ENCODE results near the gene LHCGR.

Gene LHCGR

DNA sequence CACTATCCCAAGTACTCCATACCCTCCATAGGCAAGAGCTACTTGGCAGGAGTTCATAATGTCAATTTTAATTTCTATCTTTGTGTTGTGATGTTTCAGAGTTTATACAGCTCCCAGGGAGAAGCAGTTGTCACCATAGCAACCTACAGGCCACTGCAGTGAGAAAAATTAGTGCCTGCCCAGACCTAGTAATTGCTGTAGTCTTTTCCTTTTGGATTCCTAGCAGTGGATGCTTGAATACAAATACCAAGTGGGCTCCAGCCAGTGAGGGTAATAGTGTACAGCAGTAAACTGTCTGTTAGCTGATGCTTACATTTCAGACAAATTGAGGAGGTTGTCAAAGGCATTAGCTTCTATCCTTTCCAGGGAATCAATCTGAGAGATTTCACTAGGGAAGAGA lies 26.7 kb downstream of the LHCGR start:
- no peak for DNase-seq (ENCODE audit: low read depth)
- TF ChIP-seq, protein P1, sequence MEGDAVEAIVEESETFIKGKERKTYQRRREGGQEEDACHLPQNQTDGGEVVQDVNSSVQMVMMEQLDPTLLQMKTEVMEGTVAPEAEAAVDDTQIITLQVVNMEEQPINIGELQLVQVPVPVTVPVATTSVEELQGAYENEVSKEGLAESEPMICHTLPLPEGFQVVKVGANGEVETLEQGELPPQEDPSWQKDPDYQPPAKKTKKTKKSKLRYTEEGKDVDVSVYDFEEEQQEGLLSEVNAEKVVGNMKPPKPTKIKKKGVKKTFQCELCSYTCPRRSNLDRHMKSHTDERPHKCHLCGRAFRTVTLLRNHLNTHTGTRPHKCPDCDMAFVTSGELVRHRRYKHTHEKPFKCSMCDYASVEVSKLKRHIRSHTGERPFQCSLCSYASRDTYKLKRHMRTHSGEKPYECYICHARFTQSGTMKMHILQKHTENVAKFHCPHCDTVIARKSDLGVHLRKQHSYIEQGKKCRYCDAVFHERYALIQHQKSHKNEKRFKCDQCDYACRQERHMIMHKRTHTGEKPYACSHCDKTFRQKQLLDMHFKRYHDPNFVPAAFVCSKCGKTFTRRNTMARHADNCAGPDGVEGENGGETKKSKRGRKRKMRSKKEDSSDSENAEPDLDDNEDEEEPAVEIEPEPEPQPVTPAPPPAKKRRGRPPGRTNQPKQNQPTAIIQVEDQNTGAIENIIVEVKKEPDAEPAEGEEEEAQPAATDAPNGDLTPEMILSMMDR (IDR thresholded peaks at IDR 0.05; ENCODE audit: low read length, missing control alignments), result no peak

DNA sequence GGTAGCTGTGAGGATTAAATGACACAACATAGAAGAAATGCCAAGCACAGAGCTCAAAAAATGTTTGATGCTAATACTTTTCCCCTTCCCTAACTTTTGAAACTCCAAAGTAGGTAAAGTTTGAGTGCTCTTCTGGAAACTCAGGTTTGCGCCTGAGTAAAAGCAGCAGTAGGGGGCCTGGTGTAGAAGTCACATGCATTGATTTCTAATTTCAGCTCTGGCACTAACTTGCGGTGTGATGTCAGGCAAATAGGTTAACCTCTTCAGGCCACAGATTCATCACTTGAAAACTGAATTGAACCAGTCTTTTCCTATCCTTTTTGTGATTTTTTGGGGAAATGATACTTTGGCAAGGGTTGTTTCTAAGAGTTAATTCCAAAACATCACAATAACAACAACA lies 27.2 kb downstream of the LHCGR start:
- TF ChIP-seq, protein P1 (IDR thresholded peaks at IDR 0.05; ENCODE audit: low read length, missing control alignments), result no peak
- DNase-seq (ENCODE audit: low read depth), result no peak
- H3K4me3 ChIP-seq (replicated peaks; ENCODE audit: low read depth, low read length), result no peak overlapping the region

More for the DNA sequence above, 26.7 kb downstream of the LHCGR start:
- no peak overlapping the region for H3K4me3 ChIP-seq (replicated peaks; ENCODE audit: low read depth, low read length)

DNA sequence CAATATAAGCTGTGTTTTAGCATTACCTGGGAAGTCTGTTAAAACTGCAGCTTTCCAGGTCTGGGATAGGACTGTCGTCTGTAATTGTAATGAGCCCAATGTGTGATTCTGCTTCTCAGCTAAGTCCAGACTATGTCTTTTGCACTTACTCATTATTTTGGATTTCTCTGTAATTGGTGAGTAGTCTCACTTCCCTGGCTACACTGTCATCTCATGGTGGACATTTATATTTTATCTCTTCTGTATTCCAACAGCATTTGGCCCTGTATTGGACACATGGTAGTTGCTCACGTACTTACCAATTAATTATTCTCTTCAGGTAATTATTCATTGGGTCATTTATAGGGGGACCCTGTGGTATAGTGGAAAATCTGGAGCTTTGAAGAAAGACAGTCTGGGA lies 28.0 kb downstream of the LHCGR start:
- H3K4me3 ChIP-seq (replicated peaks; ENCODE audit: low read depth, low read length), result no peak overlapping the region
- TF ChIP-seq, protein P1 (IDR thresholded peaks at IDR 0.05; ENCODE audit: low read length, missing control alignments), result no peak
- no peak for DNase-seq (ENCODE audit: low read depth)

DNA sequence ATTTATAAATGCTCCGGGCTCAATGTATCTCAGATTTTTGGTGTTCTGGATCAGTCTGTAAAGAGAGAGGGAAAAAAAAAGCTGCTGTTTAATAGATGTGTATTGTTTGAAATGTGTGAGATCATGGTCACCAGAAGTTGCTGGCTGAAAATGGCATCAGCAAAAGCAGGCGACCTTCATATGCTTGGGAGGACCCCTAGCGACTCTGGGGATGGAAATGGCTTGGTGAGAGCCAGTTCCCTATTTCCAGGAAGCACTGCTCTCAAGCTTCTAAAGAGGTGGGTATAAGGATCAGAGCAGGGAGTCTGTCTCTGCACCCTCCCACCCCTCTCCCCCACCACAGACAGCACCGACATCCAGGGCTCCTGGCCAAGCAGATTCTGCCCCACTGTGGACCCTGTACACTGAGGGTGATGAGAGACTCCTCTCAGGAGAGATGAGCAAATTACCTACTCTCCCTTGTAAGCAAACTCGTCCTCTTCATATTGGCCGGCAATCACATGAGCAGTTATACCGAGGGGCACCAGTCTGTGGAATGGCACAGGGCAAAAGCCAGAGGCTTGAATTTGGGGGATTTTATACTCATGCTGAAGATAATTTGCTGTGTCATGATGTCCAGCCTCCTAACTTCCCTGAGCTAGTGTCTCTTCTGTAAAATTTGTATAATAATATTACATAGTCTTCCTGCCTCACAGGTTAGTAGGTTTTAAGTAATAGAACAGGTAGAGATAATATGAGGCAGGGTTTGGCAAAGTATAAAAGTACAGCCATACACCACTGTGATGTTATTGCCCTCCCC lies 29.6 kb downstream of the LHCGR start:
- TF ChIP-seq, protein P1 (IDR thresholded peaks at IDR 0.05; ENCODE audit: low read length, missing control alignments), result no peak
- DNase-seq (ENCODE audit: low read depth), result no peak
- no peak overlapping the region for H3K4me3 ChIP-seq (replicated peaks; ENCODE audit: low read depth, low read length)

DNA sequence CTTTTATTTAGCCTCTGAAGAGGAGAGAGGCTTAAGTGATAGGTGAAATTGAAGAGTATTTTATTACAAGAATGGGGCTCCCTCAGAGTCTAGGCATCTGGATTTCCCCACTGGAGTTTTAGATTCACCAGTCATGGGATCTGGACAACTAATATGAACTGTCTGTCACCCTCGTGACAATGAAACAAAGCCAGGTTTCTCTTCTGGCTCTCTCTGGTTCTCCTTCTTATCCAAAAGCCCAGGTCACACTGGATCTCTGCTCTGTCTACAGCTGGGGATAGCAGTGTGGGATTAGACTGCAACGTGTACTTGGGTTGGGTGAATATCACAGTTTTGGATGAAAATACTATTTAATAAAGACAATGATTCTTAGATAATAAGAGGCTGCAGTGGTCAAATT lies 31.2 kb downstream of the LHCGR start:
- H3K4me3 ChIP-seq (replicated peaks; ENCODE audit: low read depth, low read length), result no peak overlapping the region
- TF ChIP-seq, protein P1 (IDR thresholded peaks at IDR 0.05; ENCODE audit: low read length, missing control alignments), result no peak
- DNase-seq (ENCODE audit: low read depth), result no peak

DNA sequence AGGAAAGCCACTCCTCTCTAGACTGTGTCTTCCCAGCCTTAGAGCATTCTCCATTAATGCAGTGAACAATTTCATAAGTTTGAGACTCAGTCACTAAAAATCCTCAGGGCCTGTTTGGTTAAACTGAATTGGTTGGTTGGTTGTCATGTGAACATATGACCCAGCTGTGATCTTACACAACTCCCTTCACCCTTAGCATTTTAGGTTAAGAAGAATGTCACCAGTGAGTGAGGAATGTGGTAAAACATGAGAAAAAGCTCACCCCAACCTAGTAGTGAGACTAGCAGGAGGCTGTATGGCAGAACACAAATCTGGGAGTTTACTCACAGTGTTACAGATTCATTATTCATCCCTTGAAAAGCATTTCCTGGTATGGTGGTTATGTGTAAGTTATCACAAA lies 32.4 kb downstream of the LHCGR start:
- TF ChIP-seq, protein P1 (IDR thresholded peaks at IDR 0.05; ENCODE audit: low read length, missing control alignments), result no peak
- peak; percentile 85 for DNase-seq (ENCODE audit: low read depth)
- no peak overlapping the region for H3K4me3 ChIP-seq (replicated peaks; ENCODE audit: low read depth, low read length)

DNA sequence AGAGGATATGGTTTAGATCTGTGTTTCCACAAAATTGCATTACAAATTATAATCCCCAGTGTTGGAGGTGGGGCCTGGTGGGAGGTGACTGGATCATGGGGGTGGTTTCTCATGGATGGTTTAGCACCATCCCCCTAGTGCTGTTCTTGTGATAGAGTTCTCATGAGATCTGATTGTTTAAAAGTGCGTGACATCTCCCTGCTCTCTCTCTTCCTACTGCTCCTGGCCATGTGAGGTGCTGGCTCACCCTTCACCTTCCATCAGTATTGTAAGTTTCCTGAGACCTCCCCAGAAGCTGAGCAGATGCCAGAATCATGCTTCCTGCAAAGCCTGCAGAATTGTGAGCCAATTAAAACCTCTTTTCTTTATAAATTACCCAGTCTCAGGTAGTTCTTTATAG lies 33.1 kb downstream of the LHCGR start:
- no peak overlapping the region for H3K4me3 ChIP-seq (replicated peaks; ENCODE audit: low read depth, low read length)
- DNase-seq (ENCODE audit: low read depth), result no peak
- TF ChIP-seq, protein P1 (IDR thresholded peaks at IDR 0.05; ENCODE audit: low read length, missing control alignments), result no peak

All from fibroblast of pulmonary artery (primary cell).